Measurements from ENCODE around the gene VWC2. TPM values are rescaled to one million over a fixed set of nuclear protein-coding genes. Genes with fewer than 3 reads are reported as not detected.
A peak's percentile ranks its signal among the peaks of the same experiment; 100 is the strongest.
"Not testable (repeated sequence)": the region's sequence is repeated elsewhere in the genome, so short reads cannot be mapped to it uniquely, and the experiment has no call there.

Gene VWC2
- total RNA-seq, 1 experiment from 2014 or later, result not detected

- no peak for DNase-seq (ENCODE audit: low read depth)
Measured at GRCh38 chr7:49850921-49851613, 77.6 kb downstream of the VWC2 start.

GRCh38 chr7:49851614-49851934 lies 78.1 kb downstream of the VWC2 start:
- not testable (repeated sequence) for DNase-seq (ENCODE audit: low read depth)

GRCh38 chr7:49852619-49853462 lies 79.4 kb downstream of the VWC2 start:
- peak; percentile 10 for DNase-seq (ENCODE audit: low read depth)

- no peak for DNase-seq (ENCODE audit: low read depth)
Measured at GRCh38 chr7:49855281-49855980, 82.0 kb downstream of the VWC2 start.

- DNase-seq (ENCODE audit: low read depth), result no peak
Measured at GRCh38 chr7:49860293-49860692, 86.9 kb downstream of the VWC2 start.

GRCh38 chr7:49866076-49866735 lies 92.8 kb downstream of the VWC2 start:
- DNase-seq (ENCODE audit: low read depth), result no peak

GRCh38 chr7:49866910-49867309 lies 93.5 kb downstream of the VWC2 start:
- no peak for DNase-seq (ENCODE audit: low read depth)

- DNase-seq (ENCODE audit: low read depth), result no peak
Measured at GRCh38 chr7:49873420-49873819, 100.0 kb downstream of the VWC2 start.

- no peak for DNase-seq (ENCODE audit: low read depth)
Measured at GRCh38 chr7:49875336-49875735, 101.9 kb downstream of the VWC2 start.

GRCh38 chr7:49876202-49876601 lies 102.8 kb downstream of the VWC2 start:
- DNase-seq (ENCODE audit: low read depth), result no peak

- no peak for DNase-seq (ENCODE audit: low read depth)
Measured at GRCh38 chr7:49878089-49878488, 104.7 kb downstream of the VWC2 start.

GRCh38 chr7:49878627-49879026 lies 105.2 kb downstream of the VWC2 start:
- DNase-seq (ENCODE audit: low read depth), result no peak

GRCh38 chr7:49883933-49884332 lies 110.5 kb downstream of the VWC2 start:
- no peak for DNase-seq (ENCODE audit: low read depth)

- no peak for DNase-seq (ENCODE audit: low read depth)
Measured at GRCh38 chr7:49885593-49886285, 112.3 kb downstream of the VWC2 start.

GRCh38 chr7:49892481-49892880 lies 119.0 kb downstream of the VWC2 start:
- no peak for DNase-seq (ENCODE audit: low read depth)

GRCh38 chr7:49893131-49893530 lies 119.7 kb downstream of the VWC2 start:
- no peak for DNase-seq (ENCODE audit: low read depth)

GRCh38 chr7:49894543-49894942 lies 121.1 kb downstream of the VWC2 start:
- DNase-seq (ENCODE audit: low read depth), result no peak

- no peak for DNase-seq (ENCODE audit: low read depth)
Measured at GRCh38 chr7:49911909-49912308, 138.5 kb downstream of the VWC2 start.

- no peak for DNase-seq (ENCODE audit: low read depth)
Measured at GRCh38 chr7:49926720-49927119, 153.3 kb downstream of the VWC2 start.

GRCh38 chr7:49927631-49928030 lies 154.2 kb downstream of the VWC2 start:
- DNase-seq (ENCODE audit: low read depth), result no peak

GRCh38 chr7:49928787-49929186 lies 155.3 kb downstream of the VWC2 start:
- no peak for DNase-seq (ENCODE audit: low read depth)
